ENCODE data around the gene CPM.

Gene CPM

DNA sequence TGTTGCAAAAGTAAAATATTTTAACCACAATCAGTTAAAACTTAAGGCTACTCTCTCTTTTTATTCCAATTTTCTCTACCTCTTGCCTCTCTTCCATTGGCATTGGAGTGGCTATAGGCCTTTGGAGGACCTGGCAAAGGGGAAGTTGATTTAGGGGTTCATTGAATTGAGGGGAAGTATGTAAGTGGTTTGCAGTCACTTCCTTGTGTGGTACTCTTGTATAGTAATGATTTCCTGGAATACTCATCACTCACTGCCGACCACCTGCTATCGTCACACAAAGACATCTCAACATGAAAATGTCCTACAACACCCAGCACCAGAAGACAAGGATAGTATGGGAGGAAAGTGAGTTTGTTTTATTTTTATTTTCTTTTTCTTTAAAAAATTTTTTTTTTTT is 45.7 kb upstream of the CPM start:
- Histone ChIP-seq H3K4me2 (ENCODE audit: low read depth, low read length) (no peak overlapping the region), H3K27ac (ENCODE audit: low read length) (no peak overlapping the region), H3K79me2 (ENCODE audit: low read length) (no peaks in the 10 kb centered on the region), H3K4me3 (ENCODE audit: low read length) (no peak overlapping the region), H3K9ac (ENCODE audit: low read length) (no peak overlapping the region), H4K20me1 (ENCODE audit: insufficient read depth, low read length) (no peaks in the 10 kb centered on the region), H3K4me1 (ENCODE audit: low read length) (no peaks in the 10 kb centered on the region), H3K27me3 (replicated peaks; ENCODE audit: insufficient read depth, low read length) (no peaks in the 10 kb centered on the region), H2AFZ (ENCODE audit: low read length) (no peak overlapping the region), H3K36me3 (replicated peaks; ENCODE audit: insufficient read depth, low read length) (no peaks in the 10 kb centered on the region), H3F3A (ENCODE audit: insufficient read depth, low read length) (no peaks in the 10 kb centered on the region), H3K9me3 (replicated peaks; ENCODE audit: insufficient read depth, low read length) (no peaks in the 10 kb centered on the region), H3K9me2 (replicated peaks; ENCODE audit: insufficient read depth, low read length) (no peaks in the 10 kb centered on the region)
- no peak for TF ChIP-seq EZH2 (optimal IDR thresholded peaks at IDR 0.05; ENCODE audit: low read depth, low read length)
- TF ChIP-seq, protein P1, sequence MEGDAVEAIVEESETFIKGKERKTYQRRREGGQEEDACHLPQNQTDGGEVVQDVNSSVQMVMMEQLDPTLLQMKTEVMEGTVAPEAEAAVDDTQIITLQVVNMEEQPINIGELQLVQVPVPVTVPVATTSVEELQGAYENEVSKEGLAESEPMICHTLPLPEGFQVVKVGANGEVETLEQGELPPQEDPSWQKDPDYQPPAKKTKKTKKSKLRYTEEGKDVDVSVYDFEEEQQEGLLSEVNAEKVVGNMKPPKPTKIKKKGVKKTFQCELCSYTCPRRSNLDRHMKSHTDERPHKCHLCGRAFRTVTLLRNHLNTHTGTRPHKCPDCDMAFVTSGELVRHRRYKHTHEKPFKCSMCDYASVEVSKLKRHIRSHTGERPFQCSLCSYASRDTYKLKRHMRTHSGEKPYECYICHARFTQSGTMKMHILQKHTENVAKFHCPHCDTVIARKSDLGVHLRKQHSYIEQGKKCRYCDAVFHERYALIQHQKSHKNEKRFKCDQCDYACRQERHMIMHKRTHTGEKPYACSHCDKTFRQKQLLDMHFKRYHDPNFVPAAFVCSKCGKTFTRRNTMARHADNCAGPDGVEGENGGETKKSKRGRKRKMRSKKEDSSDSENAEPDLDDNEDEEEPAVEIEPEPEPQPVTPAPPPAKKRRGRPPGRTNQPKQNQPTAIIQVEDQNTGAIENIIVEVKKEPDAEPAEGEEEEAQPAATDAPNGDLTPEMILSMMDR (IDR thresholded peaks at IDR 0.05; ENCODE audit: low read length): no peak
- TF ChIP-seq EZH2phosphoT487 (IDR thresholded peaks at IDR 0.05; ENCODE audit: low read length): no peak
- no peak for DNase-seq

DNA sequence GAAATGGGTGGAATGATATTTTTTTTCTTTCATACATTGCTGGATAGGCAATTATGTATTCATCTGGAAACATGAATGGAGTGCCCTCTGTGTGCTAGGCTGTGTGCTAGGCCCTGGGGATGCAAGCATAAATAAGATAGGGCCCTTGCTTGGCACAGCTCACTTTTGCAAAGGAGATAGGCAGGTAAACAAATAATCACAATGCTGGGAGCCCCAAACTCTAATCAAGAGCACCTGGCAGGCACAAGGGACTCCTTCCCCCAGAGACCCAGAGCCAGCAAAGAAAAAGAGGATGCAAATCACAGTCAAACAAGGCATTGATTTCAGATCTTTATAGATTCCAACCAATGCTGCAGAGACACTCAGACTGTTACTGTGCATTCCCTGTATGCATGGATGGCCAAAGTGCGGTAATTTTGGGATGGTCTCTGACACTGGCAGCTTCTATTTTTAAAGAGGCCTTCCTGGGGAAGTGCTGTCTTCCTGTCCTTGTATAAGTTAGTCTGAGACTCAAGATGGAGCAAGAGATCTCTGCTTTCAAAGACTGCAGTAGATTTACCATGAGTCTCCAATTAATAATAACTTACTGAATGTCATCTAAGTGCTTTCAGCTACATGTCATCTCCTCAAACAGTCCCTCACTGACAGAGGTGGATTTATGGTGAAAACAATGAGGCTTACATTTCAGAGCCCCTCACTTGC is 45.1 kb upstream of the CPM start:
- H3K9me2 ChIP-seq (replicated peaks; ENCODE audit: insufficient read depth, low read length): no peaks in the 10 kb centered on the region
- no peaks in the 10 kb centered on the region for H3F3A ChIP-seq (ENCODE audit: insufficient read depth, low read length)
- no peak overlapping the region for H3K27ac ChIP-seq (ENCODE audit: low read length)
- H3K4me3 ChIP-seq (ENCODE audit: low read length): no peak overlapping the region
- no peaks in the 10 kb centered on the region for H3K79me2 ChIP-seq (ENCODE audit: low read length)
- no peak overlapping the region for H2AFZ ChIP-seq (ENCODE audit: low read length)
- H3K9me3 ChIP-seq (replicated peaks; ENCODE audit: insufficient read depth, low read length): no peaks in the 10 kb centered on the region
- H3K4me2 ChIP-seq (ENCODE audit: low read depth, low read length): no peak overlapping the region
- no peaks in the 10 kb centered on the region for H3K4me1 ChIP-seq (ENCODE audit: low read length)
- no peak for DNase-seq
- H3K9ac ChIP-seq (ENCODE audit: low read length): no peak overlapping the region
- no peaks in the 10 kb centered on the region for H4K20me1 ChIP-seq (ENCODE audit: insufficient read depth, low read length)
- H3K27me3 ChIP-seq (replicated peaks; ENCODE audit: insufficient read depth, low read length): no peaks in the 10 kb centered on the region
- TF ChIP-seq EZH2 (optimal IDR thresholded peaks at IDR 0.05; ENCODE audit: low read depth, low read length) (no peak), EZH2phosphoT487 (IDR thresholded peaks at IDR 0.05; ENCODE audit: low read length) (no peak)
- TF ChIP-seq, protein P1 (IDR thresholded peaks at IDR 0.05; ENCODE audit: low read length): no peak
- no peaks in the 10 kb centered on the region for H3K36me3 ChIP-seq (replicated peaks; ENCODE audit: insufficient read depth, low read length)

DNA sequence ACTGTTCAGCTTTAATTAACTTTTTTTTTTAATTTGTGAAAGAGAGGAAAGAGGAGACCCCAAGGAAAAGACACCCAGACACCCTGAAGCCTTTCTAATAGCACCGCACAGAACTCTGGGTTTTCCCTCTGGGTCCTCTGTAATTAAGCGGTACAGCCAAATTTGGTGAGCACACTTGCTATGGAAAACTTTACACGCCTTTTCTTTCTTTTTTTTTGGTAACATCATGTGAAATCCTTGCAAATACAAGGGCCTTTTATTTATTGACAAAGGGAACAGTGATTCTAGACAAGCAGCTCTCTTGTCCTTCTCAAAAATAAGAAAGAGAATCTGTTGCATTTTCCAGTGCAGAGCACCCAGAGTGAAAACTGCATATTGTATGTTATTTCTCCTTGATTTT is 44.4 kb upstream of the CPM start:
- Histone ChIP-seq H3K4me1 (ENCODE audit: low read length) (no peaks in the 10 kb centered on the region), H3K79me2 (ENCODE audit: low read length) (no peaks in the 10 kb centered on the region), H3K9ac (ENCODE audit: low read length) (no peak overlapping the region), H3K27me3 (replicated peaks; ENCODE audit: insufficient read depth, low read length) (no peaks in the 10 kb centered on the region), H3K4me2 (ENCODE audit: low read depth, low read length) (no peak overlapping the region), H3K9me2 (replicated peaks; ENCODE audit: insufficient read depth, low read length) (no peaks in the 10 kb centered on the region), H3K36me3 (replicated peaks; ENCODE audit: insufficient read depth, low read length) (no peaks in the 10 kb centered on the region), H3K4me3 (ENCODE audit: low read length) (no peak overlapping the region), H3K9me3 (replicated peaks; ENCODE audit: insufficient read depth, low read length) (no peaks in the 10 kb centered on the region), H2AFZ (ENCODE audit: low read length) (no peak overlapping the region), H4K20me1 (ENCODE audit: insufficient read depth, low read length) (no peaks in the 10 kb centered on the region), H3F3A (ENCODE audit: insufficient read depth, low read length) (no peaks in the 10 kb centered on the region), H3K27ac (ENCODE audit: low read length) (no peak overlapping the region)
- DNase-seq: no peak
- no peak for TF ChIP-seq EZH2phosphoT487 (IDR thresholded peaks at IDR 0.05; ENCODE audit: low read length)
- TF ChIP-seq, protein P1 (IDR thresholded peaks at IDR 0.05; ENCODE audit: low read length): no peak
- TF ChIP-seq EZH2 (optimal IDR thresholded peaks at IDR 0.05; ENCODE audit: low read depth, low read length): no peak

Data from MM.1S (cell line).